AG04450 (cell line): ENCODE data around the gene ACTR8. TPM values are rescaled to one million over a fixed set of nuclear protein-coding genes. Genes with fewer than 3 reads are reported as not detected.

Experiments used
- CTCF ChIA-PET: fragments of 300-600, 350-600 bp; formaldehyde crosslinking; extraction: SDS; loops from one replicate; lab custom pipeline; 2022; ENCODE audit warnings: antibody characterized with exemption, inconsistent platforms; lab: Charles Lee
- POLR2A ChIA-PET: fragments of 350-600 bp; formaldehyde crosslinking; extraction: SDS; loops from one replicate; lab custom pipeline; 2021; ENCODE audit warnings: antibody characterized with exemption, inconsistent platforms; lab: Yijun Ruan, JAX
- DNase-seq: peaks from one replicate; pipeline ENCODE4 v3.0.0-alpha.2; 2011; ENCODE audit warnings: low read depth, low spot score
- H3K27ac ChIP-seq: one replicate; pipeline ENCODE4 v1.5.1; 2012; ENCODE audit warnings: low read depth, low read length, control low read depth
- H3K27me3 ChIP-seq: one replicate; pipeline ENCODE4 v1.6.0; 2012; ENCODE audit warnings: low read length; ENCODE audit not compliant: control insufficient read depth, insufficient read depth
- H3K4me3 ChIP-seq: 2 replicates; pipeline ENCODE4 v1.5.1; 2011; ENCODE audit warnings: mild to moderate bottlenecking, low read depth, low read length, control low read depth
- H3K9me3 ChIP-seq: 2 replicates; pipeline ENCODE4 v1.5.1; 2012; ENCODE audit warnings: low read length; ENCODE audit not compliant: control insufficient read depth, insufficient read depth
- CTCF ChIP-seq: IDR thresholded peaks from 2 replicates; pipeline ENCODE4 v1.5.1; 2011; ENCODE audit warnings: low read depth, low read length, control low read depth, inconsistent platforms
- polyA plus RNA-seq: library from polyadenylated mRNA; depleted of rRNA; stranded (reverse); fragments of >200 nt; gene quantifications from 2 replicates; pipeline ENCODE4 v1.2.3, GENCODE V29; 2011

Gene ACTR8
- polyA plus RNA-seq, 1 experiment, result 37.5 TPM

GRCh38 chr3:53830944-53831343 lies 51.0 kb downstream of the ACTR8 start:
- POLR2A ChIA-PET, result interaction anchor here (0.6 kb wide), 1 partner anchor 14 kb away, joined by 3 read pairs; no protein-coding TSS in a partner anchor
- Histone ChIP-seq H3K9me3 (no peaks in the 10 kb centered on the region), H3K27me3 (peaks cover 2% of the 10 kb centered on the region), H3K4me3 (no peak overlapping the region), H3K27ac (no peak overlapping the region)
- no peak for TF ChIP-seq CTCF
- CTCF ChIA-PET, result no interaction called here
- no peak for DNase-seq

GRCh38 chr3:53829605-53830004 lies 52.3 kb downstream of the ACTR8 start:
- Histone ChIP-seq H3K9me3 (no peaks in the 10 kb centered on the region), H3K27me3 (peaks cover 2% of the 10 kb centered on the region), H3K27ac (no peak overlapping the region), H3K4me3 (no peak overlapping the region)
- CTCF ChIA-PET, result no interaction called here
- no peak for DNase-seq
- POLR2A ChIA-PET, result no interaction called here
- no peak for TF ChIP-seq CTCF

- H3K4me3 ChIP-seq, result no peak overlapping the region
- H3K9me3 ChIP-seq, result no peaks in the 10 kb centered on the region
- H3K27ac ChIP-seq, result no peak overlapping the region
- H3K27me3 ChIP-seq, result peaks cover 2% of the 10 kb centered on the region
- ChIA-PET CTCF (no interaction called here), POLR2A (no interaction called here)
- TF ChIP-seq CTCF, result no peak
- DNase-seq, result no peak
These were observed 53.4 kb downstream of the ACTR8 start for GRCh38 chr3:53828581-53828980.

GRCh38 chr3:53826048-53826447 lies 55.9 kb downstream of the ACTR8 start:
- no peak overlapping the region for H3K27ac ChIP-seq
- ChIA-PET CTCF (no interaction called here), POLR2A (no interaction called here)
- H3K9me3 ChIP-seq, result no peaks in the 10 kb centered on the region; the same call in 1 of the 2 replicates
- H3K4me3 ChIP-seq, result no peak overlapping the region
- TF ChIP-seq CTCF, result no peak
- H3K27me3 ChIP-seq, result peaks cover 2% of the 10 kb centered on the region
- no peak for DNase-seq

- ChIA-PET CTCF (no interaction called here), POLR2A (no interaction called here)
- DNase-seq, result no peak
These were observed 57.2 kb downstream of the ACTR8 start for GRCh38 chr3:53824795-53825194.

More at GRCh38 chr3:53824795-53825194, 57.2 kb downstream of the ACTR8 start:
- TF ChIP-seq CTCF, result no peak
- H3K27me3 ChIP-seq, result peaks cover 2% of the 10 kb centered on the region
- H3K9me3 ChIP-seq, result no peaks in the 10 kb centered on the region; the same call in 1 of the 2 replicates
- no peak overlapping the region for H3K4me3 ChIP-seq
- no peak overlapping the region for H3K27ac ChIP-seq
